ENCODE results near the gene TMEM89.

TMEM89 gene

DNA sequence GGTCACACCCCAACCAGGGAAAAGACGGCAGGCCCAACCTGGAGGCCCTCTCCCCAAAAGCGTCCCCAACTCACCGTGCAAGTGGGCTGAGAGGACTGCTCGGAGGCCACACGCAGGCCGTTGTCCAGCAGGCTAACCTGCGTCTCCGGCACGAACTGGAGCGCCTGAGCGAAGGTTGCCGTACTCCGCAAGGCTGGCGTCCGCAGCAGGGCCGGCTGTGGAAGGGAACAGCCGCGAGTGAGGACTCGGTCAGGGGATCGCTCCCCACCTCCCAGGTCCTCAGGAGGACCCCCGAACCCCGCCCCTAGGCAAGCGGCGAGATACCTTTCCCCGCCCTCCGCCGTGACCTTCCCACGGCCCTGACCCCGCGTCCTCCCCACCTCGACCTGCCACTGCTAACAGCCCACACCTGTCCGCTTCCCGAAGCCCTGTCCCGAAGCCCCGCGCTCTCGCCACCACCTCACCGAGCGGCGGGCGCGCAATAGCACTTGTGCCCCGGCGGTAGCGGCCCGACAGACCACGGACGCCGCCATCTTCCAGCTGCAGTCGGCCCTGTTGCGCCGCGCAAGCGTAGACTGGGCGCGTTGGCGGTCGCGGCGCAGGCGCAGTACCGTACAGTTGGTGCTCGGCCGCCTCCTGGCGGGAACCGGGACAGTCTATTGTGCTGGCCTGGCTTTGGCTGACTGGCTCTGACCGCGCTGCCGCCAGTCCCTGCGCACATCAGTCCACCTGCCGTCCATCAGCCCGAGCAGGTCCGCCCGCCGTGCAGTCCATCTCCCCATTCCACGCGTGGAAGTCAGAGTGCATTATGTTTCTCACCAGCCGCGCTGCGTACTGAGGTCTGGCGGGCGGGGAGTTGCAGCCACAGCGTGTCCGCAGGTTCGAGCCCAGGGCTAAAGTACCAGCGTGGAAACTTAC lies 12.2 kb downstream of the TMEM89 start, which contains the start of gene UQCRC1:
TSS of gene UQCRC1 (minus strand) at position 559 of the 918 bp plus-strand sequence. CDS start at position 533, 26 bp downstream.
- DNase-seq, result peak; percentile 62

DNA sequence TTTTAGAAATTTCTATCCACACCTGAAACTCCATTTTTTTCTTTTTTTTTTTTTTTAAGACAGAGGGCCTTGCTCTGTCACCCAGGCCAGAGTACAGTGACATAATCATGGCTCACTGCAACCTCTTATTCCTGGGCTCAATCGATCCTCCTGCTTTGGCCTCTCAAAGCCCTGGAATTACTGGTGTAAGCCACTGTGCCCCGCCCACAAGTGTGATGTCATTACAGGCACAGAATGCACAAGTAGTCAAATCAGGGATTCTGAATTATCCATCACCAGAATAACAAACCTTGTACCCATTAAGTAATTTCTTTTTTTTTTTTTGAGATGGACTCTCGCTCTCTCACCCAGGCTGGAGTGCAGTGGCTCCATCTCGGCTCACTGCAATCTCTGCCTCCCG lies 14.1 kb downstream of the TMEM89 start:
- DNase-seq, result no peak

DNA sequence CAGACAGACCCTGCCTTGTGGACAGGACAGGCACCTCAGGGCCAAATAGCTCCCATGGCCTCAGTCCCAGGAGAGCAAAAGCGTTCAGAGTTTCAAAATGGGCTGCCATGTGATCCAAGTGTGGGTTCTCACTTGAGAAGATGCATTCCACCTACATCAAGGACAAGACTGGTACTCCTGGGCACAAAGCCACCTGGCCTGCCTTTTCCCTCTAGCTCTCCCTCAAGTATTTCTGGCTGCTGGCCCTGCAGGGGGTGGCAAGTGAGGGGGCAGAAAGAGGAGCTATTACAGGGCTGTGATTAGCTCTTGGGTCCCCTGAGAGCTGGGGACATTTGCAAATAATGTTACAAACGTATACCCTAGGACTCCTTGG lies 20.0 kb downstream of the TMEM89 start:
- no peak for DNase-seq

DNA sequence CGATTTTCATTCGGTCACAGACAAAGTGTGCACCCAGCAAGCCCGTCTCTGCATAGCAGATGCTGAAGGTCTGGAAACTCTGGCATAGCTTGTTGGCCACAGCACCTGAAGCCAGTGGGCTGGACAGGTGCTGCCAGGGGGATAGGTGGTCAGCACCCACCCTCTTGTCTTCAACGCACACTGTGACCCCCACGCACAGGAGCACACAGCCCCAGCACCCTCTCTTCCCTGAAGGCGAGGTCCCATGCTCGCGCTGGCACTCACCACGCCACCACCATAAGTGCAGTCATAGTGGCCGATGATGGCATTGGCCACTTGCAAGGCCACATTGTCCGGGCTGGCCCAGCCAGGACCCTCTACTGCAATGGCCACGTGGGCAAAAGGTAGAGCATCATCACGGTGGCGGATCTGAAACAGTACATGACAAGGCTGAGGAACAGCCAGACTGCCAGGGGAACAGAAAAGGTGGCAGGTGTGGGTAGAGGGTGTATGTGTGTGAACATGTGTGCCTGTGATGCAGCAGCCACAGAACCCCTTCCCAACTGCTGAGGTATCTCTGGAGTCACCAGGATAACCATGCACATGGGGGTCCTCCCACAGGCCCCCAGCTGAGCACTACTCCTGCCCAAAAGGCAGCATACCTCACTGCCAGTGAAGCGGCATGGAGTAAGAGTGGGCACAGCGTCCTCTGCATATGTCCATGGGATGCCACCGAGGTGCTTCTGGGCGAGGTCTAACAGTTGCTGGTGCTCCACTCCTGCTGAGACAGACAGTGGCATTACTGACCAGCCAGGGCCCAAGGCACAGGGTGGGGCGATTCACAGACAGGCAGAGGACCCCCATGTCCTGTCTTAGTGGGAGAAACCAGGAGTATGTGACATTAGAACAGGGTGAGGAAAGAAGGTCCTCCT lies 20.6 kb downstream of the TMEM89 start:
- no peak for DNase-seq

DNA sequence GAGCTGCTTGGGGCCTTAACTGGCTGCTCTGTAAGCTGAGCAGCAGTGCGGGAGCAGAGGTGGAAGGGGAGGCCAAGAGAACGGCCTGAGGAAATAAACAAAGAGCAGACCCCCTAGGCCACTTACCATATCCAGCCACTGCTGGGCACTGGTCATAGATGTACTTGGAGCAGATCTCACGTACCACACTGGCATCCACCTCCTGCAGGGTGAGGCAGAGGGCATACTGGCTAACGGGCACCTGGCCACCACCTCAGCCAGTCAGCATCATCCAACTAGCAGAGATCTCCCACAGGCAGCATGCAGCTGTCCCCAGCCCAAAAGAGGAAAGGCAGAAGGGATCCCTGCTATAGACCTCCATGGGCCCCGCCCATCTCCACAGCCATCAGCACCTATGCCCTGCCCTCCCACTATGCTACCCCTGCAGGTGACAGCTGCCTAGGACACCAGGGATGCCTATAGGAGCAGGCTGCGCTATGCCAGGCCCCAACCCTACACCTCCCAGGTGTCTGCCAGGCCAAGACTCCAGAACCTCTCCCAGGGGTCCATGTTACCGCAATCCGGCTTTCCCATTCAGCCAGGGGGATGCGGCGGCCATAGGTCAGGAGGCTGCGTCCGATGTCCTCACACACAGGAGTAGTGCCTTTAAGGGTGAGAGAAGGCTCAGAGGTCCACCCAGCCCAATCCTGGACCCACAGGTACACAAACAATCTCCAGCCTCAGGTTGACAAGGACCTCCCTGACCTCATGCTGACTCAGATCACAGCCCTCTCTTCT lies 21.9 kb downstream of the TMEM89 start:
- DNase-seq, result no peak

DNA sequence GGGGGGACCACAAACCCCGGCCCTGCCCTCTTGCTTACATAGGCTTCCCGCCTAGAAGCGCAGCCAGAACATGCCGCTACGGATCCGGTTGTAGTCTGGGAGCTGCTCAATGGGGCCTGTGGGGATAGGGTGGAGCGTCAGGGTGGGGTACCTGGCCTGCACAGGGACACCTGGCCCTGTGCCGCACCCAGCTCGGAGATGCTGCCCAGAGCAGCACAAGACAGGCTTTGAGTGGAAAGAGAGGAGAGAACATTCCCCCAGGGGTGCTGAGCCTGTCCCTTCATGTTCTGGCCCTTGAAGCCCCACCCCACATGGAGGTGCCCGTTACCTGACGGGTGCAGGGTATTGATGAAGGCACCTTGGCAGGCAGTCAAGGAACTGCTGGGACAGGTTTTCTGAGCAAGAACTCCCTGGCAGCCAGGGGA lies 22.5 kb downstream of the TMEM89 start:
- no peak for DNase-seq

DNA sequence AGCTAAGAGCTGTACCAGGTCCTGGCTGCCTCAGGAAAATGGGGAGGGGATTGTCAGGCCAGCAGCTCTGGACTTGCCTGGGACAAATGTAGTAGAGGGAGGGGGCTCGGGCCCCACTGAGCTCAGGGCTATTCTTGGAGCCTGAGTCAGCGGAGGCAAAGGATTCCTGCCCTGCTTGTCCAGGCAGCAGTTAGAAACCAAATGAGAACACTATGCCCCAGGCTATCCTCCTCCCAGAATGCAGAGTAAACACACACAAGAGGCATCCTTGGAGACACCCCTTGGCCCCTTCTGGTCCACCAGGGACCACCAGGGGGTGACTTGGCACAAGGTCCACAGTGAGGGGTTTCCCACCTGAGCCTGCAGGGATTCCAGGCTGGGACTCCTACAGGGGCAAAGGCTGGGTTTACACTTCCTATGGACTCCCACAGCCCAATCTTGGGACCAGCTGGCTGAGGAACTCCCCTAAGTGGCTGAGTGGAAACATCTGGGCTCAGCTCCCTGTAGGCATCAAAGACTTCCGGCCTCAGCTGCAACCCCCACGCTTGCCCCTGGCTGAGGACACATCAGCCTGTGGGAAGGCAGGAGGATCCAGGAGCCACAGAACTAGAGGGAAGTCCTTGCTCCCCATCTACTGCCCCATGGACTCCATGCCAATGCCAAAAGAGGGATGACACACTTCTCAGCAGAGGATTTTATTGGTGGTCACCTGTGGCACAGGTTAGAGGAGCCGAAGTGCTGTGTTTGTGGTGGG lies 23.1 kb downstream of the TMEM89 start:
- no peak for DNase-seq

DNA sequence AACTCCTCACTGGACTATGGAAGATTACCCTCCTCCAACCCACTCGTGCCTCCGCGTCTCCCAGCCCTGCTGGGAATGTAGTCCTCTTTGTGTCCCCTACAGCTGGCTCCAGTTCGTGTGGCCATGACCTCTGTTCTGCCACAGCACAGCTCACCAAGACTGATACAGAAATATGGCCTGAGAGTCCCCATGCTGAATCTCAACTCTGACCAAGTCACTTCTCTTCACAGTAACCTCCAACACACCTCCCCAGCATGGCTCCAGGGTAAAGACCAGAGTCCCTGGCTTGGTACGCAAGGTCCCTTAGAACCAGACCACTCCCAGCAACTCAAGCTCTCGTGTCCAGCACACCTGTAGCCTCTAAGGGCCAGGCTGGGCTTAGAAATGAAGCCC lies 24.2 kb downstream of the TMEM89 start:
- no peak for DNase-seq

DNA sequence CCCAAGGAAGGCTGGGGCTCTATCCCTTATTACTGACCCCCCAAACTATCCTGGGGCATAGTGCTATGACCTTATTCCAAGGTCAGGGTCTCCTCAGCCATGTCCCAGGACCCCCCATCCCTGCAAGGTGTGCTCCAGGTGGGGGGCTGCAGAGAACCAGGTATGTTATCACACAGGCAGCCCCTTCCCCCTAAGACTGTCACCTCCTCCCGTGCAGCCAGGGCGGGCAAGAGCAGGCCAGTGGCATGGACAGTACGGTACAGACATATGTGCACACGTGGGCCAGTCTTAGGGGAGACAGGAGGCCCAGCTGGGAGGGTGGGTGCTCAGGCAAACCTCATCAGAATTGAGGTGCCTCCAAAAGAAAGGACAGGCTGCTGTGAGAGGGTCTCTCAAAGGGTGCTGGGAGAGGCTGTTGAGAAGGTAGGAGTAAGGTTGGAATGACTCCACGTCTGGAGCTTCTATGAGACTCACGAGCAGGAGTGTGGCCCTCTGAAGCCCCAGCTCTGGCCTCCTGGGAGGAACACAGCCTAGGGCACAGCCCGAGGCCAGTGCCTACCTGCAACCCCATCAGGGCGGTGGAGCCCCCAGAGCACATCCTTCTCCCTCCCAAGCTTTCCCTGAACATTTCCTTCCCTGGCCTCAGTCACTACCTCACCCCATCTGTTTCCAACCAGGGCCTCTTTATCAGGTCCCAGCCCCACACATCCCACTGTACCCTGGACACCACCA lies 24.7 kb downstream of the TMEM89 start:
- DNase-seq, result no peak

DNA sequence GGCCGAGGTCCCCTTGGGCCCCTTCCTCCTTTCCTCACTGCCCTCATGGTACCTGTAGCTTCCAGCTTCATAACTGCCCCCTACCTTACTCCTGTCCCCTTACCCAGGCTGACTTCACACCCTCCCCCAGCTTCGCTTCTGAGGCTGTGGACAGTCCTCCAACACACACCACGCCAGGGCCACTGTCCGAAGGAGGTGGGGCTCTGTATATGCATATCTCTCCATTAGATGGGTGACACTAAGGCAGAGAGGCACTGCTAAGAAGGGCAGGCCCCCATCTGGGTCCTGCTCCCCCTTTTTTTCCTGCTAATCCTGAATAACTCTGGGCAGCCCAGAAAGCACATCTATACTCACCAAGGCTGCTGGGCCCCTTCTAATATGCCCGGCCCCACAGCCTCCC lies 25.4 kb downstream of the TMEM89 start:
- DNase-seq, result no peak

DNA sequence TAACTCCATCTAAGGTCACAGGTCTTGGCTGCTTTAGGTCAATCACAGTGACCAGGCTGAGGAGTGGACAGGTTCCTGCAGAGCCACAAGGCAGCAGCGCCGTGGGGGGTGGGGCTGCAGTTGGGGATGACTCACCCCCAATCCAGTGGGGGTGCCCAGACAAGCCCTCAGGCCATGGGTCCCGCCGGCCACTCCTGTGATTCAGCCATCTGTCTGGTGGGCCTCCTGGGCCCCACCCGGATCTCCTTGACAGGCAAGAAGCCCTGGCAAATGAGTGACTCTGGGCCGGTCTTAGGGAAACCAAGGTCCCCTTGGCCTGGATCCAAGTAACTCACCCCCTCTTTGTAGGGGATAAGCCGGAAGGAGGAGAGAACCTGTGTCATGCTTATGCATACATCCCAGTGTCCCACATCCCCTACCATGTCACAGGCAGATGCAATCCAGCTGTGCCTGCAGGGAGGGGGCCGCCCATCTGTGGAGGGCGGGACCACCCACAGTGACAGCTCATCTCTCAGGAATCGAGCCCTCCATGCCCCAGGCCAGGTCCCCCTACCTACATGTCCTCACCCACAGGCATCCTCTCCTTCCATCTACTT lies 25.9 kb downstream of the TMEM89 start:
- no peak for DNase-seq

DNA sequence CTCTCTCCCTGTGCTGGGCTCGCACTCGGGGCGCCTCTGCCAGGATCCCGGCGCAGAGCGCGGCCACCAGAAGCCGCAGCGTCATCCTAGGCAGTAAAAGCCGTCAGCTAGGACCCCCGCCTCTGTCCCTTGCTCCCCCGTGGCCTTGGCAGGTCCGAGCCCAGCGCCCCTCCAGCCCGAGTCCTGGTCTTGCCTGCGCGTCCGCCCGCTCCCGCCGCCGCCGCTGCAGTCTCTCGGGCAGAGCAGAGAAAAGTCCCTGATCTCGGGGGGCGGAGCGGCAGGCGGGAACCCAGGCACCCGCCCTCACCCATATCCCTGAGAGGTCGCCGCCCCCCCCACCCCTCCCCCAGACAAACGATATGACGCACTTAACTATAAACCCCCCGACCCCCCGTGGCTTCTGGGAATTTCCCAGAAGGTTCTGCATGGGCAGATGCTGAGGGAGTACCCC lies 26.5 kb downstream of the TMEM89 start, which contains the start of gene COL7A1:
TSS of gene COL7A1 (minus strand) at position 255 of the 451 bp plus-strand sequence. CDS start at position 85, 170 bp downstream.
- no peak for DNase-seq

DNA sequence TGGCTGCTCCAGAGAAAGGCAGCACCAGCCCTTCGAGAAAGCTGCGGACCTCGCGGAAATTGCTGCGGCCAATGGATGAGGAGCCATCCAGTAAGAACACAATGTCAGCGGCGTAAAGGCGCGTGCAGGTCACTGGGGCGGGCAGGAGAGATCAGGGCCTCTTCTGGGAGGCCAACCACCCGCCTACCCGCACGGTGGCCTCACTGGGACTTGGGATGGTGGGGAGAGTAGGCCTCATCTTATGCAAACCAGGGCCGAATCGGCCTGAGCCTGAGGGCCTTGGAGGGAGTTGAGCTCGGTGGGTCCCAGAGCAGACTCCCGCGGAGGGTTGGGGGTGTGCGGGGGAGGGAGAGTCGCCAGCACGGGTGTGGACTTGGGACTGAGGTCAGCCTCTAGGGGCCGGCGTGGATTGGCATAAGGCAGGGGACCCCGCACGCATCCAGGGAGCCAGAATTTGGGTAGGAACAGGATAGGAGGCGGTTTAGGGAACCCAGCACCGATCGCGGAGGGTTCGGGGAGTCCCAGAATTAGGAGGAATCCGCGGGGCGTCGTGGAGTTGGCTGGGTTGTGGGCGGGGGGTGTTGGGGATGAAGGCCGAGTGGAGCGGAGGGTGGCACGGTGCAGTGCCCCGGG lies 27.0 kb downstream of the TMEM89 start:
- DNase-seq, result no peak

DNA sequence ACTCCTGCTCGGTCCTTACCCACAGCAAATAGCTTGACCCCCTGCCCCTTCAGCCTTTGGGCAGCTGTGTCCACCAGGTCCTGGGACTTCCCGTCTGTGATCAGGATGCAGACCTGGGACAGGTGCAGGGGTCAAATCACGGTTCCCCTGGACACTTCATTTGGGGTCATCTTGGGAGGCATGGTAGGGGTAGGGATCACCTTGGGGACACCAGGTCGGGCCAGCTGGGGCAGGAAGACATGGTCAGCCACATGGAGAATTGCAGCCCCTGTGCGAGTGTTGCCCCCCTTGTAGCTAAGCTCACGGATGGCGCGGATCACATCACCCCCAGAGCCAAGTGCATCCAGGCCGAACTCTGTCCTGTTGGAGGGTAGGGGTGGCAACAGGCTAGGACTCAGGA lies 28.2 kb downstream of the TMEM89 start:
- no peak for DNase-seq

DNA sequence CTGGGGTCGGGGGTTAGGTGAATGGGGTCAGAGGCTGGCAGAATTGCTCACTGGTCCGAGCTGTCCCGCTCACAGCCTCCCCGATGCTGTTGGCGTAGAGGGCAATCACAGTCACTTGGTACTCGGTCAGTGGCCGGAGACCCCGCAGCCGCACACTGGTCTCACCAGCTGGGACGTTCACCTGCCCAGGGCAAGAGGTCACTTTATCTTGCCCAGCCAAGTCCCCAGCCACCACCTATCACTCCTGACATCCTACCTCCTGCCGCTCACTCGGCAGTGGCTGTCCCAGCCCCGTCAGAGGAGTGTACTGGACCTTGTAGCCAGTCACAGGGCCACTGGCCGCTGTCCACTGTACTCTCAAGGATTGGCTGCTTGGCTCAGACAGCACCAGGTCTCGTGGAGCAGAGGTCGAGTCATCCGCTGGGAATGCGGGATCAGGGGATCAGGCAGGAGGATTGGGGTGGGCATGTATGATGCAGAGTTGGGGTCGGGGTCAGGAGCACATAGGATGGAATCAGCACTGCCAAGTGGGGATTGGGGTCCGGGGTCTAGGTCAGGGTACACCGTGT lies 29.0 kb downstream of the TMEM89 start:
- DNase-seq, result no peak

DNA sequence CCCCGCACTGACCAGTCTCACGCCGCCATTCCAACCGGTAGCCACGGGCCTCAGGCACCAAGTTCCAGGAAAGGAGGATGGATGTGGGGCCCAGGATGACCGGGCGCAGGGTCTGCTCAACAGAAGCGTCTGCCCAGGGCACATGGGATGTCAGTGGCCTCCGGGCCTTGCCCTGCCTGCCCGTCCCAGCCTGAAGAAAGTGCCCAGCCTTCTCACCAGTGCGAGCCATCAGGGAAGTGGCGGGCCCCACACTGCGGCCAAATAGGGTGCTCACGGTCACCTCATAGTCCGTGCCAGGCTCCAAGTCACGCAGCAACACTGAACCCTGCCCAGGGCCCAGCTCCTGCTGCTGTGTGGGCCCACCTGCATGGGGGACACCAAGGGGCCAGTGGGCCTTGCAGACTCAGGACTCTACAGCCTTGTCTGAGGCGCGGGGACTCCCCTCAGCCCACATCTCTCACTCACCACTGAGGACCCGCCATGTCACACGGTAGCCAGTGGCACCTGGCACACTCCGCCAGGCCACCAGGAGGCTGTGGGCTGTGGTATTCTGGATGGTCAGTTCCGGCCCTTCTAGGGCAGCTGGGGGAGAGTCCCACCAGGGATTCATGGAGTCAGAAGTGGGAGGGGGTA lies 29.6 kb downstream of the TMEM89 start:
- DNase-seq, result no peak

DNA sequence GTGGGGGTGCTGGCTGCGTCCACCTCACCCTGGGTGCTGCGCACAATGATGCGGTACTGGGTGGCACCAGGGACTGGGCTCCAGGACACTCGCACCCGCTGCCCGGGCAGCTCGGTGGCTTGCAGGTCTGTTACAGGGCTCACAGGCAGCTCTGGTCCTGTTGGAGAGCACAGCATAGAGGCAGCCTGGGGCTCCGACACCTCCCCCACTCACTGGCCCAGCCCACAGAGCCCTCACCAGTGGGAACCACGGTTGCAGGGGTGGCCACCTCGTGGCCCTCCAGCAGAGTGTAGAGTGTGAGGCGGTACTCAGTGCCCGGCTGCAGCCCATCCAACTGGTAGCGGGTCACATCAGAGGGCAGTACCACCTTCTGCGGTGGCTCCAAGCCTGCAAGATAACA lies 30.1 kb downstream of the TMEM89 start:
- DNase-seq, result no peak

DNA sequence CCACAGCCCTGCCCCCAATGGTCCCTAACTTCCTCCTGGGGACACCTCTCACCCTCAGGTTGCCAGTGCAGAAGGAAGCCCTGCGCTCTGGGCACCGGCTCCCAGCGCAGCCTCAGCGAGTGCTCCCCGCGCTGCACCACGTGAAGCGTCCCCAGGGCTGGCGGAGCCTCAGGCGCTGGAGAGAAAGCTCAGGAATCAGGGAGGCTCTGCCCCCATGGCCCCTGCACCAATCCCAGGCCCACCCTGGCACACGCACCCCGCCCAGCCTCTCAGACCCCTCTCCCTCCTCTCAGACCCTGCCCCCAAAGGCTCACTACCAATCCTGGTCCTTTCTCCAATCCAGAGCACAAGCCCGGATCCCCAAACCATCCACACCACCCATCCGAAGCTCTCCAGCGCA lies 33.3 kb downstream of the TMEM89 start:
- DNase-seq, result no peak

DNA sequence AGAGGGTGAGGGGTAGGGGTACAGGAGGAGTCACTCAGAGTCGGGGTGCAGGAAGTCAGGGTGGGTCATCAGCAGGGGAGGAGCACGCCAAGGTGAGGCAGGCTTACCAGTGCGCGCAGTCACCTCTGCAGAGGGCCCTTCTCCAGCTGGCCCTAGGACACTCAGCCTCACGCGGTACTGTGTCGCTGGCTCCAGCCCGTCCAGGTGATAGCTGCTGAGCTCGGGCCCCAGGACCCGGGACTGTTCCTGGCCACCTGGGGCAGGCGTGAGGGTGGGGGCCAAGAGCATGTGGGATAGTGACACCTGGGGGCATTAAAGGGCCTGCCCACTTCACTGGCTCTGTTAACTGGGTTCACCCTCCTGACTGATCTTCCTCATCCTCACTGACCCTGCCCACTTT lies 33.9 kb downstream of the TMEM89 start:
- no peak for DNase-seq

All from DMS 273 treated with DMSO at 0.1 percent for 48 hours (cell line).